ENCODE results near the gene LBX2. TPM values are rescaled to one million over a fixed set of nuclear protein-coding genes. Genes with fewer than 3 reads are reported as not detected.

The LBX2 gene
- total RNA-seq, 1 experiment from 2014 or later = 9.6 TPM

GRCh38 chr2:74546004-74546403 lies 46.6 kb upstream of the LBX2 start:
- TF ChIP-seq SIN3A (IDR thresholded peaks at IDR 0.05; ENCODE audit: borderline replicate concordance, insufficient read depth, low read depth, low read length) (no peak), POLR2AphosphoS5 (IDR thresholded peaks at IDR 0.05; ENCODE audit: low read depth, low read length) (no peak), CTCF (IDR thresholded peaks at IDR 0.05) (no peak), TCF7L2 (IDR thresholded peaks at IDR 0.05; ENCODE audit: low read depth, low read length) (no peak)
- TF ChIP-seq, protein P1, sequence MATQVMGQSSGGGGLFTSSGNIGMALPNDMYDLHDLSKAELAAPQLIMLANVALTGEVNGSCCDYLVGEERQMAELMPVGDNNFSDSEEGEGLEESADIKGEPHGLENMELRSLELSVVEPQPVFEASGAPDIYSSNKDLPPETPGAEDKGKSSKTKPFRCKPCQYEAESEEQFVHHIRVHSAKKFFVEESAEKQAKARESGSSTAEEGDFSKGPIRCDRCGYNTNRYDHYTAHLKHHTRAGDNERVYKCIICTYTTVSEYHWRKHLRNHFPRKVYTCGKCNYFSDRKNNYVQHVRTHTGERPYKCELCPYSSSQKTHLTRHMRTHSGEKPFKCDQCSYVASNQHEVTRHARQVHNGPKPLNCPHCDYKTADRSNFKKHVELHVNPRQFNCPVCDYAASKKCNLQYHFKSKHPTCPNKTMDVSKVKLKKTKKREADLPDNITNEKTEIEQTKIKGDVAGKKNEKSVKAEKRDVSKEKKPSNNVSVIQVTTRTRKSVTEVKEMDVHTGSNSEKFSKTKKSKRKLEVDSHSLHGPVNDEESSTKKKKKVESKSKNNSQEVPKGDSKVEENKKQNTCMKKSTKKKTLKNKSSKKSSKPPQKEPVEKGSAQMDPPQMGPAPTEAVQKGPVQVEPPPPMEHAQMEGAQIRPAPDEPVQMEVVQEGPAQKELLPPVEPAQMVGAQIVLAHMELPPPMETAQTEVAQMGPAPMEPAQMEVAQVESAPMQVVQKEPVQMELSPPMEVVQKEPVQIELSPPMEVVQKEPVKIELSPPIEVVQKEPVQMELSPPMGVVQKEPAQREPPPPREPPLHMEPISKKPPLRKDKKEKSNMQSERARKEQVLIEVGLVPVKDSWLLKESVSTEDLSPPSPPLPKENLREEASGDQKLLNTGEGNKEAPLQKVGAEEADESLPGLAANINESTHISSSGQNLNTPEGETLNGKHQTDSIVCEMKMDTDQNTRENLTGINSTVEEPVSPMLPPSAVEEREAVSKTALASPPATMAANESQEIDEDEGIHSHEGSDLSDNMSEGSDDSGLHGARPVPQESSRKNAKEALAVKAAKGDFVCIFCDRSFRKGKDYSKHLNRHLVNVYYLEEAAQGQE (IDR thresholded peaks at IDR 0.05; ENCODE audit: insufficient read depth in 1 of 2, low read depth in 2 of 2, low read length in 1 of 2) = no peak
- no peaks in the 10 kb centered on the region for H3K9me3 ChIP-seq (ENCODE audit: control insufficient read depth, insufficient read depth, low read depth, low read length)
- POLR2A ChIA-PET = no interaction called here
- no peaks in the 10 kb centered on the region for H3K36me3 ChIP-seq (ENCODE audit: control insufficient read depth, insufficient read depth, low read length)
- no TSS peak for BruUV-seq (replicated peaks)
- ATAC-seq = no peak
- intact Hi-C loops (cut with micrococcal nuclease; ENCODE audit: unreplicated experiment) (no loop called here), in situ Hi-C loops (cut with HindIII; ENCODE audit: low pct_unique_long_range_greater_than_20kb, low sequenced_read_pairs) (no loop called here)
- no peaks in the 10 kb centered on the region; the same call in 1 of the 2 replicates for H3K27me3 ChIP-seq (ENCODE audit: control insufficient read depth, insufficient read depth, low read length)
- H3K4me3 ChIP-seq (ENCODE audit: low read depth in 2 of 2, low read length in 2 of 2) = no peak overlapping the region
- H3K27ac ChIP-seq (ENCODE audit: low read length) = no peak overlapping the region
- no peak for DNase-seq (ENCODE audit: low read depth, low spot score)
- H3K4me1 ChIP-seq (ENCODE audit: control insufficient read depth, insufficient read depth, low read length) = peaks cover 11% of the 10 kb centered on the region
- CTCF ChIA-PET = no interaction called here

DNA sequence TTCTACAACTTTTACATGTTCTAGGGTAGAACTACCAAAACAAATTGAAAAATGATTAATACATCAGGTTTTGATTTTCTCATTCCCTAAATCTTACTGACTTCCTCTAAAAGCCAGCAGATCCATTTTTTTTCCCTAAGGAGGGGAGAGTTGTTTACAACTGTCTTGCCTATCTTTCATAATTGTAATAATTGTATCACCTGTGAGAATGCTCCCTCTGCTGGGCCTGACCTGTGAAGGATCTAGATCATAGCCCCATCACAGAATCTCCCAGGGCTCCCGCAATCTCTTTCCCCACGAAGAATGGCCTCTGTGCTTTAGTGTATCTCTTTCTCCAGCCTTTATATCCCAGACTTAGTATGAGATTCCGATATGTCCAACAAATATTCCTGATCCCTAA lies 45.2 kb upstream of the LBX2 start:
- POLR2A ChIA-PET = no interaction called here
- TF ChIP-seq CTCF (IDR thresholded peaks at IDR 0.05) (peak; percentile 67), SIN3A (IDR thresholded peaks at IDR 0.05; ENCODE audit: borderline replicate concordance, insufficient read depth, low read depth, low read length) (no peak)
- Histone ChIP-seq H3K27me3 (ENCODE audit: control insufficient read depth, insufficient read depth, low read length) (no peaks in the 10 kb centered on the region; the same call in 1 of the 2 replicates), H3K9me3 (ENCODE audit: control insufficient read depth, insufficient read depth, low read depth, low read length) (no peaks in the 10 kb centered on the region), H3K36me3 (ENCODE audit: control insufficient read depth, insufficient read depth, low read length) (no peaks in the 10 kb centered on the region), H3K4me1 (ENCODE audit: control insufficient read depth, insufficient read depth, low read length) (peaks cover 10% of the 10 kb centered on the region), H3K27ac (ENCODE audit: low read length) (no peak overlapping the region), H3K4me3 (ENCODE audit: low read depth in 2 of 2, low read length in 2 of 2) (no peak overlapping the region)
- no TSS peak for BruUV-seq (replicated peaks)
- no peak for DNase-seq (ENCODE audit: low read depth, low spot score)
- in situ Hi-C loops (cut with HindIII; ENCODE audit: low pct_unique_long_range_greater_than_20kb, low sequenced_read_pairs) = no loop called here
- CTCF ChIA-PET = no interaction called here
- ATAC-seq = no peak
- intact Hi-C loops (cut with micrococcal nuclease; ENCODE audit: unreplicated experiment) = no loop called here

All from Panc1 (cell line).